SIG-M5 (cell line): Measurements from ENCODE around the gene PGS1.

Source experiments
- DNase-seq: peaks from one replicate; lab custom pipeline; 2025; lab: John Stamatoyannopoulos, UW

Gene PGS1

GRCh38 chr17:78390241-78391050, 12.0 kb downstream of the PGS1 start:
- DNase-seq: no peak

DNA sequence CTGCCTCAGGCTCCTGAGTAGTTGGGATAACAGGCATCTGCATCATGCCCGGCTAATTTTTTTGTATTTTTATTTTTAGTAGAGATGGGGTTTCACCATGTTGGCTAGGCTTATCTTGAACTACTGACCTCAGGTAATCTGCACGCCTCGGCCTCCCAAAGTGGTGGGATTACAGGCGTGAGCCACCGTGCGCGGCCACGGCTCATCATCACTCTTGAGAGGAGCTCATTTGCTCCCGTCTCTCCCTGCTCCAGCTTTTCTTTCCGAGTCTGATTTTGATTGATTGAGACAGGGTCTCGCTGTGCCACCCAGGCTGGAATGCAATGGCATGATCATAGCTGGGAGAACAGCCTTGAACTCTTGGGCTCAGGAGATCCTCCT, 12.6 kb downstream of the PGS1 start:
- no peak for DNase-seq

GRCh38 chr17:78391843-78392242, 13.4 kb downstream of the PGS1 start:
- no peak for DNase-seq

- DNase-seq: no peak
Observed at GRCh38 chr17:78392295-78392694, 13.8 kb downstream of the PGS1 start.

GRCh38 chr17:78393575-78393974, 15.1 kb downstream of the PGS1 start:
- DNase-seq: no peak

DNA sequence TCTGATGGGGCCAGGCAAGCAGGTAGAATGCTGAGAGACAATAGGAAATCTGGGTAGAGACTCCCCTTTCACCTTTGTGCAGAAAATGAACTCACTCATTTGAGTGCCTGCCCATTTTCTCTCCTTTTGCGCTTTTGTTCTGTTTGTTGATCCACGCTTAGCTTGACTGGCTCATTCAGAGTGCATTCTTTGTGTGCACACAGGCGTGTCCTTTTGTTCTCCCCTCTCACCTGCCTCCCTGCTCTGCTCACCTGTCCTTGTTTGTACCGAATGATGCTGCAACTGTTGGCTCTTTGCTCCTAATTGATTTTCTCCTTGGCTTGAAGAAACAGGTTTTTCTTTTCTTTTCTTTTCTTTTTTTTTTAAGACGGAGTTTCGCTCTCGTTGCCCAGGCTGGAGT, 15.8 kb downstream of the PGS1 start:
- no peak for DNase-seq

- no peak for DNase-seq
Observed at GRCh38 chr17:78395155-78395554, 16.7 kb downstream of the PGS1 start.

DNA sequence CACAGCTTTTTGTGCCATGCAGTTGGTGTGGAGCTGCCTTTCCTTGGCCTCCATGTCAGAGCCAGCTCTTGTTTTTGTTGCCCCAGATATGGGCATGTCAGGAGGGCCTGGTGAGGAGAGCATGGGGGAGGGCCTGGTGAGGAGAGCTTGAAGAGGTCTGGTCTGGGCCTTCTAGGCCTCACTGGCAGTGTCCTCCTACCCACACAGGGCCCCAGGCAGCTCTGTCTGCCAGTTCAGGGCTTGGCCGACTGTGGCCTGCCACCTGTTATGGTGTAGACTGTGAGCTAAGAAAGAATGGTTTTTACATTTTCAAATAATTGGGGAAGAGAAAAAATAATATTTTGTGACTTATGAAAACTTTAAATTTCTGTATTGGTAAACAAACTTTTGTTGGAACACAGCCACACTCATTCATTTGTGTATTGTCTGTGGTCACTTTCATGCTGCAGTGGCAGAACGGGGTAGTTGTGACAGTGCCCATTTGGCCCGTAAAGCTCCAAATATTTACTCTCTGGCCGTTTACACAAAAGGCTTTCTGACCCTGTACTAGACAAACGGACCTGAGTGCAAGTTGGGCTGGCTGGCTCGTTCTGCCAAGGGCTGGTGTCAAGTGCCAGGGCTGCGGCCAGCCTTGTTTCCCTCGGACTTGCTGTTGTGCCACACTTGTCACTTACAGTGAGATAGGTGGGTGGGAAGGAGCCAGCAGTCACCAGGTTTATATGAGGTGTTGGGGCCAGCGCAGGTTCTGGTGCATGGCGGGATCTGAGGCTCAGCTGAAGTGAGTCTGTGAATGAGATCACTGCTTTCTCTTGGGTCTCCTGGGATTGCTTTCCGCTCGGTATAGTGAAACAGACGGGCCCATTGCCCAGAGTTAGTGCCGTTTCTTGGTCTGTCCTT, 18.2 kb downstream of the PGS1 start:
- DNase-seq: no peak

DNA sequence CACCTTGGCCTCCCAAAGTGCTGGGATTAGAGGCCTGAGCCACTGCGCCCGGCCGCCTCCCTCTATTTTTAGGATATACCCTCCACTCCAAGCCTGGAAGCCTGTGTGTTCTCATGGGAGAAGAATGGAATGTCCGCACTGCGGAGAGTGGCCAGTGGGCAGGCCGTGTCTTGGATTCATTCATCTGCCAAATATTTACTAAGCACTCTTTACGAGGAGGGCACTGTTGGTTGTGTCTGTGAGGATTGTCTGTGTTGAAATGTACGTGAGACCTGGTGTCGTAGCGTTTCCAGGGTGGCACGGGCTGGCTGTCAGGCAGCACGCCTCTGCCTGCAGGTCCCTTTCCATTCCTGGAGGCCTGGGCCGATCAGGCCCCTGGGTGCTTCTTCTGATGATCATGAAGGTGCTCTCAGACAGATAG, 19.2 kb downstream of the PGS1 start:
- DNase-seq: no peak

DNA sequence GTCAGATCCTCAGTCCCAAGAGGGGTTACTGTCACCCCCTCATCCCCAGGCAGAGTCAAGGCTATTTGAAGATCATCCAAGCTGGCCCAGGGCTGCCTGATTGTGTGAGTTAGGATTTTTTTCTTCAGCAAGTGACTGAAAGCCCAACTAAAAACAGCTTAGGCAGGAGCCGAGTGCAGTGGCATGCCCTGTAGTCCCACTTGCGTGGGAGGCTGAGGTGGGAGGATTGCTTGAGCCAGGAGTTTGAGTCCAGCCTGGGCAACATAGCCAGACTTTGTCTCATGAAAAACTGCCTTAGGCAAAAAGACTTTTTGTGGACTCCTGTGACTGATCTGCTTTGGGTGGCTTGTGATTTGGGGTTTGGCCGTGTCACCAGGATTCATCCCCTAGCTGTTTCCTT, 19.9 kb downstream of the PGS1 start:
- no peak for DNase-seq

DNA sequence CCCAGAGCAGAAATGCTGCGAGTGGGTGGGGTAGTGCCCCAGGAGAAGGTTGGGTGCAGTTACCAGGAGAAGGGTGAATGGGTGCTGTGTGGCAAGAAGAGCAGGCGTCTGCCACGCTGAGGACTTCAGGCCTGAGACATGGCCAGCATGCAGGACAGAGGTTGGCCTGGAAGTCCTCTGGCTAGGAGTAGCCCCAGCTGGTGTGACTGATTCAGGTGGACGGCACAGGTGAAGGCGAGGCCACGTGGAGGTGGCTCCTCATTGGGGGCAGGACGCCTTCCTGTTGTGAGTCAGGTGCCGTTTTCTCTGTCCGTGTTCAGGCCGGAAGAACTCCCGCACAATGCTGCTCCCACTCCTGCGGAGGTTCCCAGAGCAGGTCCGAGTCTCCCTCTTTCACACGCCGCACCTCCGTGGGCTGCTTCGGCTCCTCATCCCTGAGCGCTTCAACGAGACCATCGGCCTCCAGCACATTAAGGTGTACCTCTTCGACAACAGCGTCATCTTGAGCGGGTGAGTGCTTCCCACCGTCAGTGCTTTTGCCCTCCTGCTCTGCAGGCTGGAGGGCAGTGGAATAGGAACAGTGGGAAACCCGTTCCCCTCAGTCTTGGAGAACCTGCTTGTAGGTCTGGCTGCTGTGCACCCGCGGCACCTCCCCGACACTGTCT, 20.7 kb downstream of the PGS1 start:
- DNase-seq: no peak

GRCh38 chr17:78399693-78400144, 21.3 kb downstream of the PGS1 start:
- no peak for DNase-seq

DNA sequence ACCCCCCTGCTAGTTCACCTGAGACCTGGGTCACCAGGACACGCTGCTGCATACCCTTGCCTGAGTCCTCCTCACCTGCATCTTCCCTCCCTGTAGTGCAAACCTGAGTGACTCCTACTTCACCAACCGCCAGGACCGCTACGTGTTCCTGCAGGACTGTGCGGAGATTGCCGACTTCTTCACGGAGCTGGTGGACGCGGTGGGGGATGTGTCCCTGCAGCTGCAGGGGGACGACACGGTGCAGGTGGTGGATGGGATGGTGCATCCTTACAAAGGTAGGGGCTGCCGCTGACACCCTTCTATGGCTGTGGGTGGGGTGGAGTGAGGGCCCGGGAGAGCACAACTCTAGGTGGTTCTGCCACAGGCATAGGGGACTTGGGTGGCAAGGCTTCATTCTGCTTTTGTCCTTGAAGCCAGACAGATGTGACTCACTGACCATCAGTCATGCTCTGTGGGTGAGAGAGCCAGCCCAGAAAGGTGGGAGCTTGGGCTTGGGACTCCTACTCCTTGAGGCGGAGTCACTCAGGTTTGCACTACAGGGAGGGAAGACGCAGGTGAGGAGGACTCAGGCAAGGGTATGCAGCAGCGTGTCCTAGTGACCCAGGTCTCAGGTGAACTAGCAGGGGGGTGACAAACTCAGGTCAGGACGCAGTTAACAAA, 22.3 kb downstream of the PGS1 start:
- DNase-seq: no peak

DNA sequence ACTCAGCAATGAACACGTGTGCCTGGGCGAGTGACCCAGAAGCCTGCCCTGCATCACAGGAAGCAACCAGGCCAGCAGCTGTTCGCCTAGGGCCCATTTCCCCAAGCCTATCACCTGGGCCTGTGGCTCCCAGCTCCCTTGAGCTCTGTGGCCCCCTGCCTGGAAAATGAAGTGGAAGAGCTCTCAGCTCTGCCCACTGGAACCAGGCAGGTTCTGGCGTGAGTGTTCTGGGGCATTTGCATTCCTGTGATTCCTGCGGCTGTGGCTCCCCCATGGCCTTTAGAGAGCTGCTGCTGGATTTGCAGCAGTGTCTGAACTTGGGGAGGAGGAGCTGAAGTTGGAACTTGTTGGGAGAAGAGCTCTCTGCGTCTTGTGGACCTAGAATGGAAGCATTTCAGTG, 22.8 kb downstream of the PGS1 start:
- no peak for DNase-seq

DNA sequence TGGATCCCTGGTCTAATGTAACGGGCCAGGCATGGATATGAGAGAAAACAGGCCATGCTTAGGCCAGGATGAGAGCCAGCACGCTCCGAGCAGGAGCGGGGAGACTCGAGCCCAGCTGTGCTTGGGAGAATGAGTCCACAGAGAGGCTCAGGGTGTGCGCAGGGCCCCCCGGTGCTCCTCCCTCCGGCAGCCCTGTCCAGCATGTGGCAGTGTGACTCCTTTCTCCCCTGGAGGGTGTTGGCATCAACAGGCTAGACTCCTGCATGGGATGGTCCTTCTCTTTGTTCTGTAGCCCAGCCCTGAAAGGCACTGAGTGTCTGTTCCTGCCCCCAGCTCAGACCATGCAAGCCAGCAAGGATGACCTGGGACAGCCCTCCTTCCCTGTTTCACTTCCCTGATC, 23.4 kb downstream of the PGS1 start:
- no peak for DNase-seq

DNA sequence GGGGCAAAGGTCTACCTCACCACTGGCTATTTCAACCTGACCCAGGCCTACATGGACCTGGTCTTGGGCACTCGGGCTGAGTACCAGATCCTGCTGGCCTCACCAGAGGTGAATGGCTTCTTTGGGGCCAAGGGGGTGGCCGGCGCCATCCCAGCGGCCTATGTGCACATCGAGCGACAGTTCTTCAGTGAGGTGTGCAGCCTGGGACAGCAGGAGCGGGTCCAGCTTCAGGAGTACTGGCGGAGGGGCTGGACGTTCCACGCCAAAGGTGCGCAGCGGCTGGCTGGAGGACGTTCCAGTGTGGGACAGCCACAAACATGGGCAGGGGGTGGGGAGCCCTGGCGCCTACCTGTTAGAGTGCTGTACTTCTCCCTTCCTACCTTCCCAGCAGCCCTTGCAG, 25.4 kb downstream of the PGS1 start:
- no peak for DNase-seq

GRCh38 chr17:78406396-78406795, 27.9 kb downstream of the PGS1 start:
- DNase-seq: no peak

DNA sequence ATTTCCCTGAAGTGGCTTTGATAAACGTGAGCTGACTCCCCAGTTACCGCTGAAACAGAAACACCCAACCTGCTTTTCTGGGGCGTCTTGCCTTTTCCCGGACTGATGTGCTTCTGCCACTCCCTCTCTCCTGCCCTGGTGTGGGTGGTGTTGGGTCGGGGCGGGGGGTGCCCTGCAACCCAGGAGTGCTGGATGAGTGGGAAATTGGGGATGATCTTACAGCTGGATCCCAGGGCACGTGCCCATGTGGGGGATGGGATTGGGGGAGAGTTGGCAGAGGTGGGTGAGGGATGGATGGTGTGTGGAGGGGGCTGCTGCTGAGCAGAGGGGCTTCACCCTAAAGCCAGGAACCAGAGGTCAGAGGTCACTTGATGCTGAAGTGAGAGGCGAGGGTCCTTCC, 28.5 kb downstream of the PGS1 start:
- DNase-seq: no peak

GRCh38 chr17:78407387-78408000, 29.0 kb downstream of the PGS1 start:
- no peak for DNase-seq

DNA sequence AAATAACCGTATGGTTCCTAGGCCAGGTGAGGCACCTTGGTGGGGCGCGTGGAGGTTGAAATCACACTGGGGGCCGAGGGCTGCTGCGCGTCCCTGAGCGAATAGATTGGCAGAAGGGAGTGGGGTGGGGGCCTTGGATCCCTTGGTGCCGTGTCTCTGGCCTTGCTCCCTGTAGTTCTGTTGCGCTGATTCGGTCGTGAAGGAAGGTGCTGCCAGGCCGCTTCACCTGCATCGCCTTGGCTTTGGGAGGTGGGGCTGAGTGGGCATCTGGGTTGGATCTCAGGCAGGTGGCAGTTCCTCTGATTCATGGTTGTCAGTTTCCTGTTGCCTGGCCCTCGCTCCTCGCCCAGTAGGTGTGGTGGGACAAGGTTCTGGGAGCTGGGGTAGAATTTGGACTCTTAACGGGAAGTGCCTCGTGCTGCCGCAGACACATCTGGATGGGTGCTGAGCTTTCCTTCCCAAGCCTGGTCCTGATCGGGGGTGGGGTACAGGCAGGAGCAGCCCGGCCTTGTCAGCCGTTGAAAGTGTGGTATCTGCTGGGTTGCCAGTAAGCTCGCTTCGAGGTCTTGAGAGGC, 30.1 kb downstream of the PGS1 start:
- no peak for DNase-seq

DNA sequence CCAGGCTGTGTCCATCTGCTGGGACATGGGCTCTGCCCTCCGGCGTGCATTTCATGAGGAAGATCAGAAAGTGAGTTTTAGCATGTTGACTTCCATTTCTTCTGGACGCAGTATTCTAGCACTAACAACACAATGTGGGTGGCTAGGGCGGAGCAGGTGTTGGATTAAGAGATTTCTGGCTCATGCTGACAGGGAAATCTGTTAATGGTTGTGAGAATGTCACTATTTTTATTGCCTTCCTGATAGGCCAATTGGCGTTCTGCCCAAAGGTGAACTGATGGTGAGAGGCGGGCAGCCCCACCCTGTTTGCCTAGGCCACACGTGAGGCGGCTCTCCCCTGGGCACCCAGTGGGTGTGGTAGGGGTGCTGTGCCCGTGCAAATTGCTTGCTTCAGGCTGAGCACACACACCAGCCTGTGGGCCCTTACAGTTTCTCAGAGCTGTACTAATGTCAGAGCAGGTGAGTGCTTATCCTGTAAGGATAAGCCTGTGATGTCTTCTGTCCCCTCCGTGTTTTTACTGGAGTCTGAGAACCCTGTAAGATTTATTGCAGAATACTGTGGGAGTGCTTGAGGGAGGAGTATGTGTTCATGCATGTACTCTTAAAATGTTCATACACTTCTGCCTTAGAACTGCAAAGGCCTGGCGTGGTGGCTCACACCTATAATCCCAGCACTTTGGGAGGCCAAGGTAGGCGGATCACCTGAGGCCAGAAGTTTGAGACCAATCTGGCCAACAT, 30.9 kb downstream of the PGS1 start:
- DNase-seq: no peak
